Stimulated activated CD8-positive, alpha-beta memory T cell treated with anti-CD3 and anti-CD28 coated beads, Interleukin-15, amount 100 ng/mL, for 24 hours (primary cell): Measurements from ENCODE around the gene HDAC7.

ENCODE experiments used
- DNase-seq: peaks from one replicate; pipeline ENCODE4 v3.0.0-alpha.2; 2020; ENCODE audit warnings: low read depth

The HDAC7 gene

GRCh38 chr12:47745485-47746041, 74.1 kb downstream of the HDAC7 start:
- no peak for DNase-seq

- no peak for DNase-seq
Observed at GRCh38 chr12:47744778-47745436, 74.8 kb downstream of the HDAC7 start.

- DNase-seq: no peak
Observed at GRCh38 chr12:47744005-47744651, 75.6 kb downstream of the HDAC7 start.

GRCh38 chr12:47743311-47743860, 76.3 kb downstream of the HDAC7 start:
- no peak for DNase-seq

GRCh38 chr12:47742253-47742825, 77.4 kb downstream of the HDAC7 start:
- DNase-seq: peak; percentile 68

GRCh38 chr12:47741340-47741703, 78.4 kb downstream of the HDAC7 start:
- no peak for DNase-seq

DNA sequence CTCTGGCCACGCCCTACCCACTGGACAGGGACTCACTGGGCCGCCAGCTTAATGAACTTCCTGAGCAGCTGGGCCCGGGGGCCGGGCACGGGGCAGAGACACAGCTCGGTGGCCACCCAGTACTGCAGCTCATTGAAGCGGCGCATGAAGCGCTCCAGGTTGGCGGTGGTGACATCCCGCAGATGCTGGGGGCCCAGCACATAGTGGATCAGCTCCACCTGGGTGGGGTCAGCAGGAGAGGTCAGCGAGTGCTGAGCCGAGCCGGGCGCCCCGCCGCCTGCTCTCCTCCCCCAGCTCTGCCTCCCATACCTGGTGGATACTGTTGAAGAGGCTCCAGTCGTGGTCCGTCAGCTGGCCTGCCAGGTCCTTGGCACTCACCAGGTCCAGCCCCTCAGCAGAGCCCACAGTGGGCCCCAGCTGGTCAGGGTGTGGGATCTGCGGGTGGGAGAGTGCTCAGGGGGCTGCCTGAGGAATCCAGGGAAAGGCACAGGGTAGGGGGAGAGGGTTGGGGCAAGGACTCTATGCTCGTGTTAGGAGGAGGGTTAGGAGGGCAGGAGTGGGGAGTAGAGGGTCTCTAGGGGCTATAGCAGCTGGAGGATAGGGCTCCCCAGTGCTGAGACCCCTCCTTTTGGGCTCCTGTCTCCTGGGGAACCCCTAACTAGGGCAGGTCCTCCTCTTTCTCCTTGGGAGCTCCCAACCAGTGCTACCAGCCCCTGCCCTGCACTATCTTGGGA, 78.9 kb downstream of the HDAC7 start:
- DNase-seq: no peak

DNA sequence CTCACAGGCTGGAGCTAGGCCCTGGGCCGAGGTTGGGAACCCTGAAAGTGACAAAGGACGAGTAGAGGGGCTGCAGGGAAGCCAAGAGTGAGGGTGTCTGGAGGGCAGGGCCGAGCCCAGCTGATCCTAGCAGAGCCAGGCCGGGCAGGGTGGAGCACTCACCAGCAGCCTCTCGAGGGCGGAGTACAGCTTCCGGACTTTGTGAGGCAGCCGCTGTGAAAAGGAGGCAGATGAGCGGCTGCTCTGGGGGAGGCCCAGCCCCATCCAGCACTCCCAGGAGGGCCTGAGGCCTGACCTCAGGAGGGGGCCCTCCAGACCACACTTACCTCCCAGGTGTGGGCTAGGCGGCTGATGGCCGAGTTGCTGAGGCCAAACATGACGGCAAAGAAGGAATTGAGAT, 79.7 kb downstream of the HDAC7 start:
- DNase-seq: no peak

DNA sequence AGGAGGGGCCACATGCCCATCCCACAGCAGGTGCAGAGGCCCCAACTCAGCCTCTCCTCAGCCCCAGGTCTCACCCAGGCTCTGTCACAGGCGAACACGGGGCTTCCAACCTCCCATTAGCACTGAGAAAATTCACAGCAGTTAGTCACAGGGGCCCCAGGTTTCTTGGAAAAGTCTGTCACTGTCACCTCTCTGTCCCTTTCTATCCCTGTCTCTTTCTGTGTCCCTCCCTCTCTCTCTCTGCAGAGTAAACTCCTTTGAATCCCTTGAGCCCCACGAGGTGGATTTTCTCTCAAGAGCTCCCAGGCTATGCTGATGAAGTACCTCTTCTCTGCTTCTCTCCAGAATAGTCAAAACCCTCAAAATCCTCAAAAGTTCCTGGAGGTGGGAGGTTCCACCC, 80.4 kb downstream of the HDAC7 start:
- DNase-seq: no peak

- no peak for DNase-seq
Observed at GRCh38 chr12:47737936-47738594, 81.6 kb downstream of the HDAC7 start.

DNA sequence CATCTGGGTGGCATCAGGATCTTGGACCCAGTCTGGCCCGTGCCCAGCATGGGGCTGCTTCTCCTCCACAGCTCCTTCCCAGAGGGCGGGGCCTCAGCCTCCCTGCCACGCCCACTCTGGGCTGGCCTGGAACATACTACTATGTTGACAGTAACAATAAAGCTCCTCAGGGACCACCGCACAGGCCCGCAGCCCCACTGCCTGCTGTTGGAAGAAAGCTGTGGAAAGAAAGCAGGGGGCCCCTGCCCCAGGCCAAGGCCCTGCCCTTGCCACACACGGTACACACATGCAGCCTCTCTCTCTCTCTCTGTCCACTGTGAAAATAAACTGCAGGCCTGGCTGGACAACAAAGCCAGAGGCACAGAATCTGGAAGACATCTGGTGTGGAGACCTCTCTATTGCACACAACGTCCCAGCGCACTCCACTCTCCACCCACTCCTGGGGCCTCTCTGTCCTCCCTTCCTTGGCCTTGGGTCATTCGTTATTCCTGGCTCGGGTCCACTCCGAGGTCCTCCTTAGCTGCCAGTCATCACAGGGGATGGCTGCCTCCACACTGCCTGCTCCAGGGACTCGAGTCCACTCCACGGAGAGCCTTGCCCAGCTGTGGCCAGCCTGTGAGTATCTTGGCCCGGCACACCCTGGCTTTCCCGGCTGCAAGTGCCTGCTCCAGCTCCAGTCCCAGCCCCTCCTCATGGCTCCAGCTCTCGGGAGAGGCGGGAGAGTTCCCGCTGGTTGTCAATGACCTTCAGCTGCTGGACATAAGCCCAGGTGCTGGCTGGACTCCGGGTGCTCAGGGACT, 82.6 kb downstream of the HDAC7 start:
- no peak for DNase-seq

GRCh38 chr12:47736216-47736615, 83.5 kb downstream of the HDAC7 start:
- no peak for DNase-seq

- no peak for DNase-seq
Observed at GRCh38 chr12:47735649-47736048, 84.1 kb downstream of the HDAC7 start.

DNA sequence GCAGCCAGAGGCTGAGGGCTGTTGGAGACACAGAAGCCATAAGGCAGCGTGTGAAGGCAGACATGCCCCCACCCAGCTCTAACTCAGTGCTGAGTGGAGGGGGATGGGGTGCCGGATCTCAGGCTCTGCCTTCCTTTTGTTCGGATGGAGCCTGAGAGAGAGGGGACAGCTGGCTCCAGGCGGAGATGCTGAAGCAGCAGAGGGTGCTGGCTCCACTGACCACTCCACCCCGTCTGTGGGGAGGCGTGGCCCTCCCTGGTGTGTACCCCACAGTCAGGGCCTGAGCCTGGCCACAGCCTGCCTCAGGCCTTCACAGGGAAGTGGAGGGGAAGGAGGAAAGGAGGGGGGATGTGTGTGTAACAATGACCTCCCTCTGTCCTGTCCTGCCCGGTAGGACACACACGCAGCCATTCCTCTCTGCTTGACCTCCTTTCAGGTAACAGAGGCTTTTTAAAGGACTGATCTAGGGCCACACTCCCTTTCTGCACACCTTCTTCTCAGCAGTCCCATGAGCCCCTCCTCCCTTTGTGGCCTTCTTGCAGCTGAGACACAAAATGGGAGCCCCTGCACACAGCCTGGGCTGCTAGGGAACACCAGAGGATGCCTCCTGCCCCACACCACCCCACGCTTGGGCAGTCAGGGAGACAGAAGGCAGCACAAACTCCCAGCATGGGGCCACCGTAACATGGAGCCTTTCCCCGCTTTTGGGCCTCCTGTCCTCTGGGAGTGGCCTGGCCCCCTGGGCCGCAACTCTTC, 84.8 kb downstream of the HDAC7 start:
- DNase-seq: no peak

DNA sequence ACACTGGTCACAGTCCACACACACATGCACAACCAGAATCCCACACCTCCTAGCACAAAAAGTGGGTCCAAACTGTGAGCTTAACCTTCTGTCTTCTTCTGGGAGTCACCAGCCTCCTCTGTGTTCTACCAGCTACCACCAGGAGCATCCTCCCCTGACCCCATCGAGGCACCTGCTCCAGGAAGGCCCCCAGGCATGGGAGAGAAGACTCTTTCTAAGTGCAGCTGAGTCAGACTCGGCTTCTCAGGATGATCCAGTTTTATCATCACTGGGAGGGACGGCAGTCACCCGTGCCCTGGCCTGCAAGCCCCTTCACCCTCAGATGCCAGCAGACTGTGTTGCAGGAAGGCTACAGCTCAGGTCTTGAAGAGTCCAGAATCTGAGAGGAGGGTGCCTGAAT, 86.6 kb downstream of the HDAC7 start:
- no peak for DNase-seq
